CD4-positive, alpha-beta T cell treated with Interleukin-12 subunit alpha and Interleukin-12 subunit beta, for 1 hour (primary cell): ENCODE data around the gene MYO3A.
"Not testable (repeated sequence)": the region's sequence is repeated elsewhere in the genome, so short reads cannot be mapped to it uniquely, and the experiment has no call there.

ENCODE experiments used
- DNase-seq: peaks from one replicate; pipeline ENCODE4 v3.0.0-alpha.2; 2020

The MYO3A gene

DNA sequence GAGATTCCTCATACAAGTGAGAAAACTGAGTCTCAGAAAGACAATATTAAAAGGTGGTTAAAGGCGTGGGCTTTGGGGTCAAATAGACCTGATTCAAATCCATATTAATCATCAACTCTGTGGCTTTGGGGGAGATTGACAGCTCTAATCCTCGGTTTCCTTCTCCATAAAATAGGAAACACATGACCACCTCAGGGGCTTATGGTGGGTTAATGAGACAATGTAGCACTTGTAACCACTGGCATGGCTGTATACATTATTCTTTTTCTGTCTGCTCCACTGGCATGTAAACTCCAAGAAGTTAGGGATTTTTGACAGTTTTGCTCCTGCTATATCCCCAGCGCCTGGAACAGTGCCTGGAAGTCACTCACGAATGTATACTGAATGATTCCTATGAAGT, 161.8 kb downstream of the MYO3A start:
- DNase-seq = no peak

DNA sequence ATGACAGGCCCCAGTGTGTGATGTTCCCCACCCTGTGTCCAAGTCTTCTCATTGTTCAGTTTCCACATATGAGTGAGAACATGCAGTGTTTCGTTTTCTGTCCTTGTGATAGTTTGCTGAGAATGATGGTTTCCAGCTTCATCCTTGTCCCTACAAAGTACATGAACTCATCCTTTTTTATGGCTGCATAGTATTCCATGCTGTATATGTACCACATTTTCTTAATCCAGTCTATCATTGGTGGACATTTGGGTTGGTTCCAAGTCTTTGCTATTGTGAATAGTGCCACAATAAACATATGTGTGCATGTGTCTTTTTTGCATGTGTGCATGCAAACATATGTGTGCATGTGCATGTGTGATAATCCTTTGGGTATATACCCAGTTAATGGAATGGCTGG, 163.5 kb downstream of the MYO3A start:
- DNase-seq = not testable (repeated sequence)

DNA sequence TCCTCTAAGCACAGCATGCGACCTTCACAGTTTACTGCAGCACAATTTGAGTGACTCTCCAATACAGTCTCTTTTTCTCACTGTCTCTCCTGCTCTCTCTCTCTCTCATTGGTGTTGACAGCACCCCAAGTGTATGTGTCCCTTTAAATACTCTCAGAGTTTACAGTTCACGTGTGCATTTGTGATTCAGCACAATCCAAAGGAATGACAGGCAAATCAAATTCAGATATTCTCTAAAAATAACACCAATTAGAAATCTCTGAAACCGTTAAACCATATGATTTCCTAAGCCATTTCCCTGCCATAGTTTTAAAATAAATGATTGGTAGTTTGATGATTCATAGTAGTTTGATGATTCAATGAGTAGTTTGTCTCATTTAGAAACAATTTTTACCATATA, 178.5 kb downstream of the MYO3A start:
- DNase-seq = no peak

DNA sequence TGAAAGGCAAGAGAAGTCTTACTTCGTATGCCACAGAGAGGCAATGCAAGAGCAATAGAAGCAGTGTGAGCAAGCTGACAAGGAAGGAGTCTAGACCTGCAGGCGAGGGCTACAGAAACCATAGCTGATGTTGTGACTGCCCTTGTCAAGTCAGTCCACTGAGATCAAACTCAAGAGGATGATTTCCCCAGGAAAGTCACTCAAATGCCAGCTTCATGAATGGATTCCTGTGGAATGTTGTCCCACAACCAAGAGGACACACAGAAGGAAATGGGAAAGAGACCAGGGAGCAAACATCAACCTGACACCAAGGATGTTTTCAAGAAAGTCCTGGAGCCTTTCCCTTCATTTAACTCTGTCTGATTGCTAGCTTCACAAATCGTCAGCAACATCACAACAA, 204.6 kb downstream of the MYO3A start:
- DNase-seq = no peak

DNA sequence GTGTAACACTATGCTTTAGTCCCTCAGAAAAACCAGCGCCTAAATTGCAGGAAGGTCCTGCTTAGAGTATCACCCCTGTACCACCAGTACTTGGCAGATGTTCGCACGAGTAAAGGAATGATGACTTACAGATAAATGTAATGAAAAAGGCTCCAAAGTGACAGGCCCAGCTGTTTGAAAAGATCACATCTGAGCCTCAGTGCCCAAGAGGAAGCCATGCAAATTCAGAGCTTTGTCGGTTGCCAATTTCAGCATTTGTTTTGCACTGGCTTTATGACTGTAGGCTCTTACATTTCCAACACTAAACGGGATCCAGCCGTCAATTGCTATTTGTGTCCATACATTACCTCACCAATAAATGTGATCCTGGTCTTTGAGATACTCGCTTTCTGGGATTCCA, 222.0 kb downstream of the MYO3A start:
- no peak for DNase-seq

DNA sequence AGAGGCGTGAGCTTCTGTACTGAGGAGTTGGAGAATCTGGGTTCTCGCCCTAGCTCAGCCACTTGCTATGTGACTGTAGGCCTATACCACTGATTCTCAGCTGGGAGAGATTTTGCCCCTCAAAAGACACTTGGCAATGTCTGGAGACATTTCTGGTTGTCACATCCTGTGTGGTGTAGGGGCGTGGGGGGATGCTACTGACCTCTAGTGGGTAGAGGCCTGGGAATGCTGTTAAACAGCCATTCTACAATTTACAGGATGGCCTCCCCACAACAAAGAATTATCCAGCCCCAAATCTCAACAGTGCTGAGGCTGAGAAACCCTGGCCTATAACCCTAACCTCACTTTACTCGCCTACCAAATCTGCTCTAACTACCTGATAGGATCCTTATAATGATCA, 223.7 kb downstream of the MYO3A start:
- DNase-seq = no peak

DNA sequence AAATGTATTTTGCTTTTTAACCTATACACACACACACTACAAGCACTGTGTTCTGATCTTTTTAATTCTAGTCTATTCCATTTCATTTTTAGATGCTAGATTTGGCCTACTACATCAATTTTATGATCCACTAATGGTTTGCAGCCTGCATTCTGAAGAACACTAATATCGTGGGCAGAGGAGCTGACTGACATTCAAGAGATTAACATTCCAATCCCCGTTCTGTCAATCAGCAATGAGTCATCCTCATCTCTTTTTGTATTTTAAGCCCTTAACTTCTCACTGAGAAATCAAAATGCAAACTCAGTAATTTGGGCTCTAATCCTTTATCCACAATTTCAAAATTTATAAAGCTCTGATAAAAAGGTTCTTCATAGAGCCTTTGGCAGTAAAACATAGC, 235.4 kb downstream of the MYO3A start:
- no peak for DNase-seq

DNA sequence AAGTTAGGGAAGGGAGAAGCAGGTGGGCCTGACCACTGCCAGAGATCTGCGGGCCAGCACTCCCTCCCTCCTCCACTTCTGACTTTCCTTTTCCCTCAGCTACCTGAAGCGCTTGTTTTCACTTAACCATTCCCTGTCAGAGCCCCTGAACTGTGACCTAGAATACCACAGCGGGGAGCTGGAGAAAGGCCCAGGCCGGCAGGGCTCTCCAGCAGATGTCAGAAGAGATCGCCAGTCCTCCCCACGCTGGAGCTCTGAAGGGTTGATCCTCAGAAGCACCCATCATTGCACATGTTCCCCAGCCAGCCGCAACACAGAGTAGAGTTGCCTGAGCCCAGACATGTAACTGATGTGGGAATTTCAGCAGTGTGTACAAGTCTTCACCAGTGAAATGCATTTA, 238.1 kb downstream of the MYO3A start:
- no peak for DNase-seq

DNA sequence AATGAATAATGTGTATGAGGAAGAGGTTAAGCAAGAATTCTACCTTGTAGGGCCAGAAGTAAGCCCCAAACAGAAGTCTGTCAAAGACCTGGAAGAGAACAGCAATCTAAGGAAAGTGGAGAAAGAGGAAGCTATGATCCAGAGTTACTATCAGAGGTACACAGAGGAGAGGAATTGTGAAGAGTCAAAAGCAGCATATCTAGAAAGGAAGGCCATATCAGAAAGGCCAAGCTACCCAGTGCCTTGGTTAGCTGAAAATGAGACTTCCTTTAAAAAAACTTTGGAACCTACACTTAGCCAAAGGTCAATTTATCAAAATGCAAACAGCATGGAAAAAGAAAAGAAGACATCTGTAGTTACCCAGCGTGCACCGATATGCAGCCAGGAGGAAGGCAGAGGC, 239.8 kb downstream of the MYO3A start:
- no peak for DNase-seq

DNA sequence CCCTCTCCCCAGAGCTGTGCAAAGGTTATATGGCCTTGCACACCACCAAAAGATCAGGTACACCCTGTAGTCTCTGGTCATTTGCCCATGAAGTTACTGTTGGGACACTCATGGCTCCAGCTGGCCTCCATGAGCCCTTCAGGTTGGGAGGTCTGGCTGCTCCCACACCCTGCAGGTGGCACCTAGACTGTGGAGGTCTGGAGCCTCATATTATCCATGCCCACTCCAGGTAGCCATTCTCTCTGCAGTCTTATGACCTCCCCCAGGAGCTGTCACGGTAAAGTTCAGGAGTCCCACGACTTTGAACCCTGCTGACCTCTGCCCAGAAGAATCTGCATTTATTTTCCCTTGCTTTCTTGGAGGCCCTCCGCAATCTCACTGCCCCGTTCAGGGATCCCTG, 243.3 kb downstream of the MYO3A start:
- DNase-seq = no peak

DNA sequence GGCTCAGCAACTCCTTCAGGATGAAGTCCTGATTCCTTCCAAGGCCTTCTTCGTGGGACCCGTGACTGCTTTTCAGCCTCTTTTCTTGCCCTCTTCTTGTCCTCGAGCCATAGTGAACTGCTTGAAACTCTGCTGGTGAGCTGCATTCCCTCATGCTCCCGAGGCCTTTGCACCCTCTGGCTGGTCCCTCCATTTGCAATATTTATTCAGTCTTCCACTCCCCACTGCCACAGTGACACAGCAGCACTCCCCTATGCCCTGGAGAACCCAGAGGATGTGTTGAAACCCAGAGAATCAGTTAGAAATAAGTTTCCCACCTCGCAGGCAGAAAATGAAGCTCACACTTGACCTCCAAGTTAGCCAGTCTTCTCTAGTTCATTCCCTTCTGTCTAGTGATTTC, 260.2 kb downstream of the MYO3A start:
- no peak for DNase-seq

DNA sequence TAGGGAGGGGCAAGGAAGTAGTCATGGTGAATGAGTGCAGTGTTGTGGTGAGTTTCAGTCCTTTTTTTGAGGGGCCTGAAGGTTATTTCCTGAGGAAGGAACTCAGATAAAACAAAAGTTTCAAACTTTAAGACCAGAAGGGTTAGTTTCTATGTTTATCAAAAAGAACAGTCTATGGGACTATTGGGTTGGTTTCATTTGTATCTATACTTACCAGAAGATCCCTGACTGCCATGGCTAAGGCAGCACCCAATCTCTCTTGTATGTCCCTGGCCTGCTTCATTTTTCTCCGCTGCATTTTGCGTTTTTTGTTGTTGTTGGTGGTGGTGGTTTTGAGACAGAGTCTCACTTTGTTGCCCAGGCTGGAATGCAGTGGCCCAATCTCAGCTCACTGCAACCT, 263.2 kb downstream of the MYO3A start:
- no peak for DNase-seq

DNA sequence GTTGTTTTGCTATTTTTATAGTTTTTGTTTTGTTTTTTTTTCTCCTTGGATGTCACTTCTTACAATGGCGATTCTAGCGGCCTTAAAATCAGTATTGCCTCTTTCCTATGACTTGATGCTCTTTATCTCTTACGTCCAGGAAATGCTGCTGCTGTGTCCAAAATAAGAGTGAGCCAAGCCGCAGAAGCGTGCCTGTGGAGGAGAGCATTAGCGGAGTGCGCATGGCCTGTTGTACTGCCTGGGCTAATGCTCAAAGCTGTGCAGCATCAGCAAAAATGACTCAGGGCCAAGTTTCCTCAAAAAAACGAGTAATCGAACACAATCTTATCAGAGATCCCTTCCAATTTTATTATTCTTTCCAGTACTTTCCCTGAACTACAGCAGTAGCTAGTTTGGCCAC, 264.1 kb downstream of the MYO3A start:
- no peak for DNase-seq

DNA sequence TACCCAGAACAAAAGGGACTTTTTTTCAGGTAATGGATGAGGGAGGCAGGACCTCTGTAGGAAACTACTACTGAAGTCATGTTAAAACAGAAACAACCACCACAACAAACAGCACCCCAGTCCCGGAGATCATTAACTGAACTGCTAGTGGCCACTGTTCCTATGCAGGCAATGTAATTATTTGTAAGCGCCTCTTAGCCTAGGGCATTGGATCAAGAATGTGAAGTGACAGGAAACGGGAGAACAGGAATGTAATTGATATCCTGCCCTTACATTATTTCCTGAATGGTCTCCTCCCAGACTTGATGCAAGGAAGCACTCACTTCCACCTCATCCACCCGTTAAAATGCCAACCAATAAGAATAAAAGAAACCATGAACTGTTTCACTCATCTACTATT, 265.8 kb downstream of the MYO3A start:
- no peak for DNase-seq

DNA sequence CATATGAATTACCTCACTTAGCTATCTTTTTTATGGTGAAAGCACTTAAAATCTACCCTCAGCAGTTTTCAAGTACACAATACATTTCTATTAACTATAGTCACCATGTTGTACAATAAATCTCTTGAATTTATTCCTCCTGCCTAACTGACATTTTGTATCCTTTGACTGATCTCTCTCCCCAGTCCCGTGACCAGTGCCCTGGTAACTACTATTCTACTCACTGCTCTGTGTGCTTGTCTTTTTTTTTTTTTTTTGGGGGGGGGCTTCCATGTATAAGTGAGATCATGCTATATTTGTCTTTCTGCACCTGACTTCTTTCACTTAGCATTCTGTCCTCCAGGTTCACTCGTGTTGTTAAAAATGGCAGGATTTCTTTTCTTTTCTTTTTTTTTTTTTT, 271.2 kb downstream of the MYO3A start:
- DNase-seq = no peak

DNA sequence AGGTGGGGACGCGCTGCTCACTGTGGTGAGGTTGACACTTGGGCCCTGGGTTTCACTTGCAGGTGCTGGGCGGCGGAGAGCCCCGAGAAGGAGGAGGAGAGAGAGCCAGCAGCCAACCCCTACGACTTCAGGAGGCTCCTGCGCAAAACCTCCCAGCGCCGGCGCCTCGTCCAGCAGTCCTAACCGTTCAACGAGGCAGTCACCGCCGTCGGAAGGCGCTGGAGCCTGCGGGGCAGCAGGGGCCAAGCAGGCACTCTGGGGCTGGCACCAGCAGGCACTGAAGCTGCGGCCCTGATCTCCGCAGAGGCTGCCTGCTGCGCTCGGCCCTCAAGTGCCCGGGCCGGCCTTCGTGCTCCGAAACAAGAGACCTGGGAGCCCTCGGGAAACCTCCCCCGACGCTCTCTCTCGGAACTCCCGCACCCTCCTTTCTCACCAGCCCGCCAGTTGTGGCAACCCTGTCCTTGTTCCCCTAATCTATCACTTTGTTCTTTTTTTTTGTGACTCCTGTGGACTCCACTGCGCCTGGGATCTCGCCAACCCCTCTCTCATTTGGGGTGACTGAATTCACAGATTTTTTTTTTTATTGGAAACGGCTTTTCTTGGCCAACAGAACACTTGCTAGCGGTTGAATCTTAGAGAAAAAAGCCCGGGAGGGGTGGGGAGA, 277.9 kb downstream of the MYO3A start:
- no peak for DNase-seq

DNA sequence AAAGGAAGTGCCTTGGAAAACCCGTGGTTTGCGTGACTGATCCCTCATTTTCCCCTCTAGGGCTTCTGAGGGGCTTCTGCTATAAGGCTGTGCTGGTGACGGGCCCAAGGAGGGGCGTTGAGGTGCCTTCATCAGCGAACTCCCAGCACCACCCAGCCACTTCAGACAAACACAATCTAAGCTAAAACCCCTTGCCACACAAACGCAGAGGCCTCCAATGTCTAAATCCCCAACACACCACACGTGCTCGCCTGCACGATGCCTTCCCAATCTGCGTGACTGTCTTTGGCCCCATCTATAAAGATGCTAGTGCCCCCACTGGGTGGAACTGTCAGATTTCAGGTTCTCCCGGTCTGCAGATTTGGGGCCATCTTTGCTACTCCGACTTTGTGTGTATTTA, 278.5 kb downstream of the MYO3A start:
- no peak for DNase-seq

DNA sequence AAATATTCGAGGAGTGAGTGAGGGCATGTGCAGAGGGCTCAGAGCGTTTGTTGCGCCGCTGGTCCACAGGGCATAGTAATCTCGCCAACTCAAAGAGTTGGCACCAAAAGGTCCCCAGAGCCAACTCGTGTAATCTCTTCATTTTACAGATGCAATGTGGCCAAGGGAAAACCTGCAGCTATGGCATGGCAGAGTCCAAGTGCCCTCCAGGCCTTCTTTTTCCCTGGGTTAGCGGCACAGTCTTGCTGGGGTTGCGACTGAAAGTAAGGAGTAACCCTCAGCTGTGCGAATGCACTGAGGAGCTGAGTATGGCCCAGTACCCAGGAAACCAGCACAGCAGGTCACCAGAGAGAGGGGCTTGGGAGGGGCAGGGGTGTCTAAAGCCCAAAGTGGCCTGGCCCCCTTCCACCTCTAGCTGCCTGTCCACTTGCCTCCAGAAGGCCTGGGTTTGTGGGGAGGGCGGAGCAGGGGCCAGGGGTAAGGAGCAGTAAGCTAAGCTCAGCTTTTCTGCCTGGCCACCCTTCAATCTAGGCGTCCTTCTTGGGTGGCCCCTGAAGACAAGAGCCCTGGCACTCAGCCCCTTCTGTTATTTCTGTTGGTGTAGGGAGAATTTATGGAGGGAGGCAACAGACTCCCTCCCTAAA, 279.2 kb downstream of the MYO3A start:
- DNase-seq = no peak

DNA sequence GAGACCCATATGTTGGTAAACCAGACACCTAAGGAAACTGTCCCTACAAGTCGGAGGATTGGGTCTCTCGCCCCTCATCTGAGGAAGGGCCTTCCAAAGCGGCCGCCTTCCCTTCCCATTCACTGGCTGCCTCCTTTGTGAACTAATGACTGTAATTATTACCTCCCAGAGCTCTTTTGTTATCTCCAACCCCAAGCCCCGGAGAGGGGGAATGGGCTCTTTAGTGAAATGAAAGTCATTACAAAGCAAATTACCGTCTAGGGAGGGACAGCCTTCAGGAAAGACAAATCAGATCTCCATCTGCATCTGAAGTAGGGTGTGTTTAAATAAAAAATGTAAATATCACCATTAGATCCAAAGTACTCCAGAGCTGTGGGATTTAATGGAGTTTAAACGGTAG, 280.0 kb downstream of the MYO3A start:
- no peak for DNase-seq

DNA sequence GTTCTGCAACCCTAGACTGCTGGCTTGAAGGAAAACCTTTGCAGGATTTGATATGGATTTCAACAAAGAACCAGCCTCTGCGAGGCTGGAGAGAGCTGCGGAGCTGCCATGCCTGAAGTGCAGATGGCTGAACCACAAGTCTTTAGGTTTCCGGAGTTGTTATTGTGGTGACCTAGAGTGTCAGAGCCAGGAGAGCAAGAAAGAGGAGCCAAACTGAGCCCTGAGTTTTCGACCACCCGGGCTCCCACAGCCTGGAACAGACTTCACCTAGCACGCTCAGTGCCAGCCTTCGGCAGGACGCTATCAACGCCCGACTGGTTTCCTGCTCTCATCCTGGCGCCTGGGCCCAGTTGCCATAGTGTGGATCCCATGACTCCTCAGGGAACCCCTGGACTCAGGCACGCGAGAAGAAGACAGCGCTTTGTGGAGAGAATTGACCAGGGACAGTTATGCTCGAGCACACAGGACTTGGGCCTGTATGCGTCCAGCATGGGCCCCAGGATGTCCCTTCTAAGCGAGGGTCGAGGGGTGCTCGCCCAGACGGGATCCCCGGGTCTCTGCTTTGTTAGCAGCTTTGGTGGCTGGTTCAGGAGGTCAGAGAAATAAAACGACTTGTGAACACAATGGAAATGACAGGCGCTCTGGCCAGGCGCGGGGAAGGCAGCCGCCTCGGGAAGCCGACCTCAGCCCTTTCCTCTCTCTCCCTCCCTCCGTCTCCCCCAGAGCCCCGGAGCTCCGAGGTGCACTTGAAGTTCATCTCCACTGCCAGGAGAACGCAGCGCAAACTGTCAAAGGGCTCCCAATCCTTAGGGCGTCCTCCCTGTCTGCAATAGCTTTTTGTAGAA, 280.7 kb downstream of the MYO3A start:
- no peak for DNase-seq

DNA sequence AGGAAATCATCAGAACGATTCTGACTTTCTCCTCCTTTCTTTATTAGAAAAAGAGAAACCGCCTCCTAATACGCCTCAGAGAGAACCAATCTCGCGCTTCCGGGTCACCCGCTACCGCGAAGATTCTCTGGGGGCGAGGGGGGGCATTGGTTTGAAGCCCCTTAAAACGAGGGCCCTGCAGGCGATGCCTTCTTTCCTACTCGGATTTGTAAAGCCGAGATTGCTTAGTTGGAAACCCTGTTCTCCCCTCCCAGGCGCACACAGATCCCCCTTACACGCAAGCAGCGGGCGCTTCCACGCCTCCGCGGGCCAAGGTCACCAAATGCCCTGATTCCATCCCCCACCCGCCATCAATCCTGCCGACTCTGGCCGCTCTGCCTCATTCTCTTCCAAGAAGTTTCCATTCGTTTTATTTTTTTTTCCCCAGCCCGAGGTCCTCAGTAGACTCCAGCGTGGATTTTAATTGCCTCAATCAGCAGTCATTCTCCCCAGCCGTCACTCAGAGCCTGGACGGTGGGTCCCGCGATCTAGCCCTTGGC, 281.4 kb downstream of the MYO3A start:
- no peak for DNase-seq

DNA sequence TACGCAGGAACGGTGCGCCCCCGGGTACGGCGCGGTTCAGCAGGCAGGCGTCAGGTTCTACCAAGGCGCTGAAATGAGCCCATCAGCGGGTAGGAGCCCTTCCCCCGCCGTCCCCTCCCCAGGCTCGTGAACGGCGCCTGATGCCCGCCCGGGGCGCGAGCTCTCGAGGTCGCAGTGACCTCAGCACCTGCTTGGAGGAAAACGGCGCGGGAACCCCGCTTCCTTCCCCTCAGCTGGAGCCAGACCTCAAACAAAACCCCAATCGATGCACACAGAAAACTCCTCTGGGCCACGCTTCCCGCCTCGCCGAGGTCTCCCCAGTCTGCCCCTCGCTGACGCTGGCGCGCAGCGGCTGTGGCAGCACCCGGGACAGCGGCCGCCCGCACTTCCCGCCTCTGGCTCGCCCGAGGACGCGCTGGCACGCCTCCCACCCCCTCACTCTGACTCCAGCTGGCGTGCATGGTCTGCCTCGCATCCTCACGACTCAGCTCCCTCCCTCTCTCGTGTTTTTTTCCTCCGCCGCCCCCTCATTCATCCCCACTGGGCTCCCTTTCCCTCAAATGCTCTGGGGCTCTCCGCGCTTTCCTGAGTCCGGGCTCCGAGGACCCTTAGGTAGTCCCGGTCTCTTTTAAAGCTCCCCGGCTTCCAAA, 282.0 kb downstream of the MYO3A start:
- no peak for DNase-seq

DNA sequence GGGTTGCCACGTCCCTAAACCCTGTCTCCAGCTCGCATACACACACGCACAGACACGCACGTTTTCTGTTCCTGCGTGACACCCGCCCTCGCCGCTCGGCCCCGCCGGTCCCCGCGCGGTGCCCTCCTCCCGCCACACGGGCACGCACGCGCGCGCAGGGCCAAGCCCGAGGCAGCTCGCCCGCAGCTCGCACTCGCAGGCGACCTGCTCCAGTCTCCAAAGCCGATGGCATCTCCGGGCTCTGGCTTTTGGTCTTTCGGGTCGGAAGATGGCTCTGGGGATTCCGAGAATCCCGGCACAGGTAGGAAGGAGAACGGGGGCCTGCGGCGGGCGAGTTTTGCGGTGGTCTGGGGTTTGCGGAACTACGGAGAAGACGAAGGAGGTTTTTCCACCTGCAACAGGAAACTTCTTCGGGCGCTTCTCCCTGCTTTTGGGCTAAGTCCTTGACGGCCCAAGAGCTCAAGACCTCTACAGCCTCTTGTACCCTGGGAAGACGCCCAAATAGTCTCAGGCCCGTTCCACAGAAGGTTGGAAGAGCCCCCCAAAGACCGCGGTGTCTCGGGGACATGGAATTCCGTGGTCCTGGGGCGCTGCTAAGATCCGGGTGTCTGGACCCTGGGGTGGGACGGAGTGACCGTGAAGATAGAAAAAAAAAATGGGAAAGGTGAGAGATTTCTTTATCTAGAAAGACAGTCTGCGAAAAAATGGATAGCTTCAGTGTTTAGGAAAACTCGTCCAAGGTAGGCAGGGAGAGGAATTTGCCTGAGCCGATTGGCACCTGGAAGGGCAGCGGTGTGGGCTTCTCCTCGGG, 282.8 kb downstream of the MYO3A start, which contains the start of gene GAD2:
GAD2 (plus strand) TSS at position 190 of the 811 bp plus-strand sequence; CDS start at position 226, 36 bp downstream.
- DNase-seq = no peak
